ENCODE data around the gene IFI44.

- no peak for TF ChIP-seq CTCF (IDR thresholded peaks at IDR 0.05 in 4 of 5, conservative IDR thresholded peaks at IDR 0.05 in 1 of 5)
- TF ChIP-seq POLR2A (IDR thresholded peaks at IDR 0.05): no peak
Observed at GRCh38 chr1:78676993-78677392, 27.4 kb downstream of the IFI44 start.

Data from gastrocnemius medialis (tissue), 4 donors.